Fibroblast of skin of scalp (primary cell): Measurements from ENCODE around the gene APOL3.
"Not testable (repeated sequence)": the region's sequence is repeated elsewhere in the genome, so short reads cannot be mapped to it uniquely, and the experiment has no call there.

ENCODE experiments used
- DNase-seq: peaks from one replicate; pipeline ENCODE4 v3.0.0-alpha.2; 2013

The APOL3 gene

DNA sequence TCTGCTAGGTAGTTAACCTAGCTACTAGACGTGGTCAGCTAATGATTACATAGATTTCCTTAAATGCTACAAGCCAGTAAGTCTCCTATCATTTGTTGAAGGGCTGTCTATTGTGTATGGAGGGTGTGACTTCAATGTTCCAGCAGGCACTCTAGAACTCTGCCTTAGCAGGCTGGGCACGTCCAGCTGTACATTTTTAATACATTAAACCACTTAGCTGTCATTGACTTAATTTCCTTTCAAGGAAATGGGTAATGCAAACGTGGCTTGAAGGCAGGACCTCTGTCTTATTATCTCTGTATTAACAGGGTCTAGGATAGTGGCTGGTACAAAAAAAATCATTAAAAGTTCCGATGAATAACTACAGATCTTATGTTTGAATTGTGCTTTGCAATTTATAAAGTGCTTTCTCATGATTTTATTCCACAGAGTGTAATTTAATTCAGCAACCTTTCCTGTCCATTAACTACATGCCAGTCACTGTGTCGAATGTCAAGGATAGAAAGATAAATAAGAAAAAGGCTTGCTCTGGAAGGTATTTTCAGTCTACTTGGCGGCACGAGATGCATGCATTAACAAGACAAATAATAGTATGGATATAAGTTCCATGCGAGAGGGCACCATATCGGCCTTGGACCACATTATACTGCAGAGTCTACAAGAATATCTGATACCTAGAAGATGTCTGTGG, 60.3 kb downstream of the APOL3 start:
- DNase-seq: no peak

DNA sequence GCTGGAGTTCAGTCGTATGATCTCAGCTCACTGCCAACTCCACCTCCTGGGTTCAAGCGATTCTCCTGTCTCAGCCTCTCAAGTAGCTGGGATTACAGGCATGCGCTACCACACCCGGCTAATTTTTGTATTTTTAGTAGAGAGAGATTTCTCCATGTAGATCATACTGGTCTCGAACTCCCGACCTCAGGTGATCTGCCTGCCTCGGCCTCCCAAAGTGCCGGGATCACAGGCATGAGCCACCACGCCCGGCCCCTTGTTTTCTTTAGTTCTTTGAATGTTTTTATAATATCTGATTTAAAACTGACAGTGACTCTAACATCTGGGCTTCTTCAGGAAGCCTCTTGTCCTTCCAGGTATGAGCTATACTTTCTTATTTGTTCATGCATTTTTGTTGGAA, 61.0 kb downstream of the APOL3 start:
- not testable (repeated sequence) for DNase-seq

DNA sequence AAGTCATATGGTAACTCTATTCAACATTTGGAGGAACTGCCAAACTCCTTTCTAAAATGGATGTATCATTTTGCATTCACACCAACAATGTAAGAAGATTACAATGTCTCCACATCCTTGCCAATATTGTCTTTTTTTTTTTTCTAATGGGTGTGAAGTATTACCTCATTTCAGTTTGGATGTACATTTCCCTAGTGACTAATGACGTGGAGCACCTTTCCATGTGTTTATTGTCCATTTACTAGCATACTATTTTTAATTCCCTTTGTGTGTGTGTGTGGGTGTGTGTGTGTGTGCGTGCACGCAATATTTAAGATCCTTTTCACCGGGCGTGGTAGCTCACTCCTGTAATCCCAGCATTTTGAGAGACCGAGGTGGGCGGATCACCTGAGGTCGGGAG, 62.7 kb downstream of the APOL3 start:
- DNase-seq: no peak

DNA sequence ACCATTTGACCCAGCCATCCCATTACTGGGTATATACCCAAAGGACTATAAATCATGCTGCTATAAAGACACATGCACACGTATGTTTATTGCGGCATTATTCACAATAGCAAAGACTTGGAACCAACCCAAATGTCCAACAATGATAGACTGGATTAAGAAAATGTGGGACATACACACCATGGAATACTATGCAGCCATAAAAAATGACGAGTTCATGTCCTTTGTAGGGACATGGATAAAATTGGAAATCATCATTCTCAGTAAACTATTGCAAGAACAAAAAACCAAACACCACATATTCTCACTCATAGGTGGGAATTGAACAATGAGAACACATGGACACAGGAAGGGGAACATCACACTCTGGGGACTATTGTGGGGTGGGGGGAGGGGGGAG, 69.8 kb downstream of the APOL3 start:
- DNase-seq: not testable (repeated sequence)
